SJCRH30 (cell line): ENCODE measurements around the gene NQO2. TPM values are rescaled to one million over a fixed set of nuclear protein-coding genes. Genes with fewer than 3 reads are reported as not detected.

ENCODE experiments used
- DNase-seq, 2 experiments: peaks; one replicate each; pipeline ENCODE4 v3.0.0-alpha.2; 2015 to 2020
- H3K27ac ChIP-seq: fragments of 250-450 bp; sonication (Bioruptor Pico); 2 replicates; pipeline ENCODE4 v1.5.1; 2020; ENCODE audit warnings: mild to moderate bottlenecking, moderate library complexity
- H3K27me3 ChIP-seq: fragments of 250-450 bp; sonication (Bioruptor Pico); 2 replicates; pipeline ENCODE4 v1.5.1; 2020; ENCODE audit warnings: mild to moderate bottlenecking, moderate library complexity
- H3K36me3 ChIP-seq: fragments of 250-450 bp; sonication (Bioruptor Pico); 2 replicates; pipeline ENCODE4 v1.5.1; 2020; ENCODE audit warnings: mild to moderate bottlenecking, moderate library complexity
- H3K4me1 ChIP-seq: fragments of 250-450 bp; sonication (Bioruptor Pico); 2 replicates; pipeline ENCODE4 v1.5.1; 2020; ENCODE audit warnings: mild to moderate bottlenecking, moderate library complexity
- H3K4me3 ChIP-seq: fragments of 250-450 bp; sonication (Bioruptor Pico); 2 replicates; pipeline ENCODE4 v1.5.1; 2020; ENCODE audit warnings: mild to moderate bottlenecking, moderate library complexity
- H3K9me3 ChIP-seq: fragments of 250-450 bp; sonication (Bioruptor Pico); replicated peaks from 2 replicates; pipeline ENCODE4 v1.5.1; 2020; ENCODE audit warnings: mild to moderate bottlenecking, moderate library complexity
- total RNA-seq: library from RNA; depleted of rRNA; stranded (reverse); fragments of >200 nt; shearing (Covaris generic); gene quantifications from 2 replicates; pipeline ENCODE4 v1.2.3, GENCODE V29; 2014; rRNA removed

Gene NQO2
- total RNA-seq, result 15.4 and 17.5 TPM in 2 replicates

GRCh38 chr6:2999618-3000557 lies at the start of gene NQO2:
Gene NQO2 (plus strand): TSS chr6:2999894. CDS start chr6:3006553, 6,659 bp downstream.
- Histone ChIP-seq H3K4me1 (peaks cover 2% of the 10 kb centered on the region; the same call in 1 of the 2 replicates), H3K4me3 (peak within 1 kb of the TSS; percentile 96), H3K9me3 (no peaks in the 10 kb centered on the region), H3K27ac (peak within 1 kb of the TSS; percentile 39), H3K36me3 (no peaks in the 10 kb centered on the region), H3K27me3 (no peaks in the 10 kb centered on the region)
- peak; percentile 85 to 88 for DNase-seq

GRCh38 chr6:2950713-2951112 lies 49.0 kb upstream of the NQO2 start:
- Histone ChIP-seq H3K27ac (no peak overlapping the region), H3K9me3 (no peaks in the 10 kb centered on the region), H3K4me1 (no peaks in the 10 kb centered on the region), H3K27me3 (no peaks in the 10 kb centered on the region), H3K36me3 (peaks cover 10% of the 10 kb centered on the region; the same call in 1 of the 2 replicates), H3K4me3 (no peak overlapping the region)
- no peak for DNase-seq

- DNase-seq, result no peak
- Histone ChIP-seq H3K27me3 (no peaks in the 10 kb centered on the region), H3K9me3 (no peaks in the 10 kb centered on the region), H3K4me1 (no peaks in the 10 kb centered on the region), H3K36me3 (peaks cover 12% of the 10 kb centered on the region; the same call in 1 of the 2 replicates), H3K27ac (no peak overlapping the region), H3K4me3 (no peak overlapping the region)
Observed at GRCh38 chr6:2951728-2952127, 48.0 kb upstream of the NQO2 start.

- Histone ChIP-seq H3K4me1 (no peaks in the 10 kb centered on the region), H3K9me3 (no peaks in the 10 kb centered on the region), H3K4me3 (no peak overlapping the region), H3K27ac (no peak overlapping the region), H3K36me3 (peaks cover 12% of the 10 kb centered on the region; the same call in 1 of the 2 replicates), H3K27me3 (no peaks in the 10 kb centered on the region)
- peak; percentile 15 to 22 for DNase-seq
Observed at GRCh38 chr6:2952557-2953095, 47.1 kb upstream of the NQO2 start.

GRCh38 chr6:2953098-2953497 lies 46.6 kb upstream of the NQO2 start:
- Histone ChIP-seq H3K9me3 (no peaks in the 10 kb centered on the region), H3K36me3 (peaks cover 12% of the 10 kb centered on the region; the same call in 1 of the 2 replicates), H3K27me3 (no peaks in the 10 kb centered on the region), H3K27ac (no peak overlapping the region), H3K4me3 (no peak overlapping the region), H3K4me1 (no peaks in the 10 kb centered on the region)
- DNase-seq, result no peak

GRCh38 chr6:2956930-2957685 lies 42.6 kb upstream of the NQO2 start:
- no peak overlapping the region for H3K4me3 ChIP-seq
- H3K27me3 ChIP-seq, result no peaks in the 10 kb centered on the region
- peak in 1 of 2 experiments; percentile 10 for DNase-seq
- no peak overlapping the region for H3K27ac ChIP-seq
- H3K9me3 ChIP-seq, result no peaks in the 10 kb centered on the region
- H3K36me3 ChIP-seq, result peaks cover 9% of the 10 kb centered on the region; the same call in 1 of the 2 replicates
- no peaks in the 10 kb centered on the region for H3K4me1 ChIP-seq

GRCh38 chr6:2957696-2958330 lies 41.9 kb upstream of the NQO2 start:
- no peaks in the 10 kb centered on the region for H3K4me1 ChIP-seq
- no peak overlapping the region for H3K4me3 ChIP-seq
- no peak for DNase-seq
- H3K27ac ChIP-seq, result no peak overlapping the region
- peaks cover 3% of the 10 kb centered on the region; the same call in 1 of the 2 replicates for H3K36me3 ChIP-seq
- H3K27me3 ChIP-seq, result no peaks in the 10 kb centered on the region
- H3K9me3 ChIP-seq, result no peaks in the 10 kb centered on the region

GRCh38 chr6:2958331-2958711 lies 41.4 kb upstream of the NQO2 start:
- H3K36me3 ChIP-seq, result peaks cover 2% of the 10 kb centered on the region; the same call in 1 of the 2 replicates
- H3K27ac ChIP-seq, result no peak overlapping the region
- H3K9me3 ChIP-seq, result no peaks in the 10 kb centered on the region
- no peaks in the 10 kb centered on the region for H3K4me1 ChIP-seq
- no peaks in the 10 kb centered on the region for H3K27me3 ChIP-seq
- no peak overlapping the region for H3K4me3 ChIP-seq
- DNase-seq, result no peak

GRCh38 chr6:2958776-2959175 lies 40.9 kb upstream of the NQO2 start:
- no peak for DNase-seq
- Histone ChIP-seq H3K4me1 (no peaks in the 10 kb centered on the region), H3K9me3 (no peaks in the 10 kb centered on the region), H3K36me3 (peaks cover 2% of the 10 kb centered on the region; the same call in 1 of the 2 replicates), H3K27me3 (no peaks in the 10 kb centered on the region), H3K27ac (no peak overlapping the region), H3K4me3 (no peak overlapping the region)

- no peaks in the 10 kb centered on the region for H3K4me1 ChIP-seq
- no peak overlapping the region for H3K27ac ChIP-seq
- H3K27me3 ChIP-seq, result no peaks in the 10 kb centered on the region
- DNase-seq, result no peak
- peaks cover 2% of the 10 kb centered on the region; the same call in 1 of the 2 replicates for H3K36me3 ChIP-seq
- H3K9me3 ChIP-seq, result no peaks in the 10 kb centered on the region
- H3K4me3 ChIP-seq, result no peak overlapping the region
Observed at GRCh38 chr6:2959909-2960719, 39.6 kb upstream of the NQO2 start.

GRCh38 chr6:2960935-2961334 lies 38.8 kb upstream of the NQO2 start:
- DNase-seq, result no peak
- H3K4me1 ChIP-seq, result no peaks in the 10 kb centered on the region
- H3K9me3 ChIP-seq, result no peaks in the 10 kb centered on the region
- no peak overlapping the region for H3K4me3 ChIP-seq
- H3K36me3 ChIP-seq, result peaks cover 2% of the 10 kb centered on the region; the same call in 1 of the 2 replicates
- H3K27ac ChIP-seq, result no peak overlapping the region
- H3K27me3 ChIP-seq, result no peaks in the 10 kb centered on the region

- Histone ChIP-seq H3K27me3 (no peaks in the 10 kb centered on the region), H3K27ac (no peak overlapping the region)
Observed at GRCh38 chr6:2961506-2961905, 38.2 kb upstream of the NQO2 start.

GRCh38 chr6:2962004-2962403 lies 37.7 kb upstream of the NQO2 start:
- Histone ChIP-seq H3K36me3 (no peaks in the 10 kb centered on the region), H3K27me3 (no peaks in the 10 kb centered on the region), H3K27ac (no peak overlapping the region), H3K4me3 (no peak overlapping the region), H3K9me3 (no peaks in the 10 kb centered on the region), H3K4me1 (no peaks in the 10 kb centered on the region)
- no peak for DNase-seq

More at GRCh38 chr6:2961506-2961905, 38.2 kb upstream of the NQO2 start:
- Histone ChIP-seq H3K4me1 (no peaks in the 10 kb centered on the region), H3K9me3 (no peaks in the 10 kb centered on the region), H3K4me3 (no peak overlapping the region), H3K36me3 (no peaks in the 10 kb centered on the region)
- no peak for DNase-seq

- no peak overlapping the region for H3K4me3 ChIP-seq
- no peaks in the 10 kb centered on the region for H3K27me3 ChIP-seq
- H3K36me3 ChIP-seq, result no peaks in the 10 kb centered on the region
- no peaks in the 10 kb centered on the region for H3K4me1 ChIP-seq
- no peak overlapping the region for H3K27ac ChIP-seq
- no peak for DNase-seq
- no peaks in the 10 kb centered on the region for H3K9me3 ChIP-seq
Observed at GRCh38 chr6:2962636-2963035, 37.1 kb upstream of the NQO2 start.
